H1 (cell line): ENCODE measurements around the gene HIPK2. TPM values are rescaled to one million over a fixed set of nuclear protein-coding genes. Genes with fewer than 3 reads are reported as not detected.

ENCODE experiments used
- CTCF ChIA-PET: fragments of 300-600 bp; sonication (Branson Sonifier 250); formaldehyde crosslinking; loops from one replicate; lab custom pipeline; 2021; ENCODE audit not compliant: partially characterized antibody; lab: Charles Lee
- POLR2A ChIA-PET: fragments of 300-600 bp; sonication (Branson Sonifier 250); formaldehyde crosslinking; loops from one replicate; lab custom pipeline; 2021; ENCODE audit warnings: inconsistent platforms; ENCODE audit not compliant: partially characterized antibody; lab: Charles Lee
- DNase-seq, 2 experiments: peaks; one replicate each; pipeline versions ENCODE4 v3.0.0 to v3.0.0-alpha.2; 2010 to 2022; ENCODE audit warnings: low spot score in 2 of 2, low read depth in 1 of 2, mixed read lengths in 1 of 2
- FAIRE-seq: peaks from 2 replicates; lab custom pipeline; 2011; peaks lifted over from hg19 to GRCh38; lab: Jason Lieb, UNC
- H2AFZ ChIP-seq: 2 replicates; pipeline ENCODE4 v1.8.1; 2012; ENCODE audit warnings: low read length, inconsistent platforms
- H2AK5ac ChIP-seq: 2 replicates; pipeline ENCODE4 v1.6.1; 2013; ENCODE audit warnings: low read depth, low read length
- H2BK120ac ChIP-seq: replicated peaks from 2 replicates; pipeline ENCODE3; 2013; ENCODE audit warnings: low read depth, low read length, inconsistent platforms
- H2BK12ac ChIP-seq: 2 replicates; pipeline ENCODE4 v1.6.1; 2013; ENCODE audit warnings: low read depth, low read length
- H2BK15ac ChIP-seq: 2 replicates; pipeline ENCODE4 v1.6.1; 2013; ENCODE audit warnings: low read length
- H2BK20ac ChIP-seq: 2 replicates; pipeline ENCODE4 v1.6.1; 2013; ENCODE audit warnings: low read length
- H2BK5ac ChIP-seq: 2 replicates; pipeline ENCODE4 v1.6.1; 2013; ENCODE audit warnings: low read depth, low read length
- H3K14ac ChIP-seq: 2 replicates; pipeline ENCODE4 v1.6.1; 2013; ENCODE audit warnings: inconsistent platforms; ENCODE audit not compliant: insufficient read length
- H3K18ac ChIP-seq: 2 replicates; pipeline ENCODE4 v1.6.1; 2013; ENCODE audit warnings: low read length; ENCODE audit errors: extremely low read depth
- H3K23ac ChIP-seq: 2 replicates; pipeline ENCODE4 v1.6.1; 2013; ENCODE audit warnings: inconsistent platforms; ENCODE audit not compliant: insufficient read length
- H3K23me2 ChIP-seq: 2 replicates; pipeline ENCODE4 v1.6.1; 2013; ENCODE audit warnings: low read depth, low read length
- H3K27ac ChIP-seq: 2 replicates; pipeline ENCODE4 v1.6.1; 2011; ENCODE audit warnings: low read depth, low read length, inconsistent platforms
- H3K27me3 ChIP-seq, 4 experiments: replicated peaks in 1 of 4; 1 replicate in 1 of 4; 2 replicates in 3 of 4; pipeline versions ENCODE4 v1.6.1 to v1.8.1; 2011 to 2013; ENCODE audit warnings: low read length in 3 of 4, mild to moderate bottlenecking in 3 of 4, inconsistent platforms in 2 of 4, mixed read lengths in 2 of 4, moderate library complexity in 1 of 4; ENCODE audit not compliant: control insufficient read depth in 3 of 4, insufficient read depth in 3 of 4; ENCODE audit errors: extremely low read depth in 1 of 4
- H3K36me3 ChIP-seq, 4 experiments: 2 replicates each; pipeline versions ENCODE4 v1.6.1 to v1.8.1; 2011 to 2013; ENCODE audit warnings: mild to moderate bottlenecking in 4 of 4, low read length in 3 of 4, moderate library complexity in 2 of 4, control low read depth in 1 of 4, inconsistent platforms in 1 of 4; ENCODE audit not compliant: insufficient read depth in 4 of 4, control insufficient read depth in 2 of 4
- H3K4ac ChIP-seq: replicated peaks from 2 replicates; pipeline ENCODE3; 2013; ENCODE audit warnings: low read length, low read depth, mixed read lengths, inconsistent platforms; ENCODE audit not compliant: insufficient read length
- H3K4me1 ChIP-seq, 4 experiments: replicated peaks in 1 of 4; 1 replicate in 1 of 4; 2 replicates in 3 of 4; pipeline versions ENCODE4 v1.6.1 to v1.8.1; 2011 to 2013; ENCODE audit warnings: low read length in 3 of 4, inconsistent platforms in 2 of 4, mixed read lengths in 1 of 4; ENCODE audit not compliant: insufficient read depth in 4 of 4, control insufficient read depth in 3 of 4
- H3K4me2 ChIP-seq, 2 experiments: 2 replicates each; pipeline versions ENCODE4 v1.6.1 to v1.8.1; 2011 to 2013; ENCODE audit warnings: low read depth in 2 of 2, low read length in 2 of 2, control low read depth in 1 of 2, inconsistent platforms in 1 of 2, mild to moderate bottlenecking in 1 of 2; ENCODE audit not compliant: insufficient read depth in 1 of 2
- H3K4me3 ChIP-seq, 4 experiments: fragments of 200-600, 300-600 bp in 1 of 4; sonication (generic), shearing (Covaris generic), sonication (Bioruptor Twin) in 1 of 4; 2 replicates each; pipeline versions ENCODE4 v1.5.1 to v1.8.1; 2011 to 2016; ENCODE audit warnings: low read length in 4 of 4, low read depth in 3 of 4, control low read depth in 2 of 4, inconsistent platforms in 2 of 4, mild to moderate bottlenecking in 2 of 4, mixed read lengths in 1 of 4, moderate library complexity in 1 of 4; ENCODE audit not compliant: insufficient read depth in 2 of 4; ENCODE audit errors: extremely low read depth in 1 of 4
- H3K56ac ChIP-seq: replicated peaks from 2 replicates; pipeline ENCODE3; 2013; ENCODE audit warnings: low read depth, mild to moderate bottlenecking, mixed read lengths, low read length, inconsistent platforms; ENCODE audit not compliant: insufficient read length
- H3K79me1 ChIP-seq: 2 replicates; pipeline ENCODE4 v1.6.1; 2013; ENCODE audit warnings: low read depth, low read length, control low read depth
- H3K79me2 ChIP-seq, 2 experiments: 2 replicates each; pipeline versions ENCODE4 v1.6.1 to v1.8.1; 2012 to 2013; ENCODE audit warnings: low read length in 2 of 2, mild to moderate bottlenecking in 2 of 2, inconsistent platforms in 1 of 2; ENCODE audit not compliant: insufficient read depth in 2 of 2, control insufficient read depth in 1 of 2
- H3K9ac ChIP-seq, 4 experiments: replicated peaks in 1 of 4; 1 replicate in 1 of 4; 2 replicates in 3 of 4; pipeline versions ENCODE4 v1.6.1 to v1.8.1; 2011 to 2013; ENCODE audit warnings: low read depth in 3 of 4, low read length in 3 of 4, control low read depth in 2 of 4, mild to moderate bottlenecking in 2 of 4, moderate library complexity in 2 of 4, inconsistent platforms in 1 of 4; ENCODE audit errors: extremely low read depth in 1 of 4
- H3K9me3 ChIP-seq, 2 experiments: 2 replicates each; pipeline versions ENCODE4 v1.6.1 to v1.8.1; 2012 to 2013; ENCODE audit warnings: mild to moderate bottlenecking in 2 of 2, moderate library complexity in 2 of 2, control low read depth in 1 of 2, inconsistent platforms in 1 of 2, low read depth in 1 of 2, low read length in 1 of 2, mixed read lengths in 1 of 2; ENCODE audit not compliant: insufficient read depth in 2 of 2
- H4K20me1 ChIP-seq, 2 experiments: replicated peaks in 1 of 2; 2 replicates each; pipeline versions ENCODE3 to v1.8.1; 2011 to 2013; ENCODE audit warnings: inconsistent platforms in 2 of 2, low read length in 2 of 2, mild to moderate bottlenecking in 1 of 2; ENCODE audit not compliant: insufficient read depth in 2 of 2, control insufficient read depth in 1 of 2
- H4K5ac ChIP-seq: 2 replicates; pipeline ENCODE4 v1.6.1; 2013; ENCODE audit warnings: low read length, low read depth, mixed read lengths, inconsistent platforms; ENCODE audit not compliant: insufficient read length
- H4K8ac ChIP-seq: 2 replicates; pipeline ENCODE4 v1.8.0; 2013; ENCODE audit warnings: mild to moderate bottlenecking, moderate library complexity, low read length, inconsistent platforms; ENCODE audit not compliant: insufficient read depth; ENCODE audit errors: extremely low read depth
- H4K91ac ChIP-seq: replicated peaks from 2 replicates; pipeline ENCODE3; 2013; ENCODE audit warnings: low read length, mixed read lengths, inconsistent platforms; ENCODE audit not compliant: insufficient read length
- CTCF ChIP-seq, 3 experiments: IDR thresholded peaks; 1 replicate in 2 of 3; 2 replicates in 1 of 3; pipeline versions ENCODE4 v1.5.1 to v1.6.1; 2011; ENCODE audit warnings: low read length in 3 of 3, mild to moderate bottlenecking in 3 of 3, inconsistent platforms in 2 of 3, low read depth in 1 of 3, moderate library complexity in 1 of 3; ENCODE audit not compliant: insufficient read depth in 1 of 3; ENCODE audit errors: control extremely low read depth in 1 of 3
- TEAD4 ChIP-seq: IDR thresholded peaks from 2 replicates; pipeline ENCODE4 v1.6.1; 2012; ENCODE audit warnings: low read depth, low read length, inconsistent platforms, mixed read lengths
- WGBS, 2 experiments: shearing (Covaris generic) in 1 of 2; methylation state at CpG; one replicate each; pipeline versions ENCODE4 v1.1.6 to v1.1.7; 2013 to 2015; ENCODE audit warnings: low lambda C conversion rate in 2 of 2, mixed read lengths in 2 of 2, inconsistent platforms in 1 of 2, low coverage in 1 of 2, missing lambda C conversion rate in 1 of 2; ENCODE audit not compliant: insufficient replicate concordance in 2 of 2, insufficient coverage in 1 of 2, insufficient read length in 1 of 2; ENCODE audit errors: extremely low coverage in 1 of 2, missing lambda C conversion rate in 1 of 2; 5-methylcytosine and 5-hydroxymethylcytosine counted together
- polyA plus RNA-seq, 7 experiments: library from polyadenylated mRNA; depleted of rRNA in 3 of 7; stranded (reverse) in 5 of 7; unstranded in 2 of 7; fragments of >200 nt in 5 of 7; fragments of 200-250 nt in 2 of 7; gene quantifications; 1 replicate in 5 of 7; 2 replicates in 1 of 7; 4 replicates in 1 of 7; pipeline versions ENCODE4 v1.2.1 to v1.2.3, GENCODE V29; 2011 to 2013; ENCODE audit warnings: missing spikeins in 2 of 7, mixed read lengths in 2 of 7
- total RNA-seq: library from RNA; stranded (reverse); fragmentation: NEBNext Ultra II Directional; extraction: Animal tissue kit (Norgen Biotek cat#: 25700); gene quantifications from 2 replicates; pipeline ENCODE4 v1.2.1, GENCODE V29; 2021

Gene HIPK2
- total and polyA plus RNA-seq, 2 of the 8 experiments (the other 6 are each of a cell fraction or from before 2014, with no cell fraction given) = 8.3 to 24.3 TPM

DNA sequence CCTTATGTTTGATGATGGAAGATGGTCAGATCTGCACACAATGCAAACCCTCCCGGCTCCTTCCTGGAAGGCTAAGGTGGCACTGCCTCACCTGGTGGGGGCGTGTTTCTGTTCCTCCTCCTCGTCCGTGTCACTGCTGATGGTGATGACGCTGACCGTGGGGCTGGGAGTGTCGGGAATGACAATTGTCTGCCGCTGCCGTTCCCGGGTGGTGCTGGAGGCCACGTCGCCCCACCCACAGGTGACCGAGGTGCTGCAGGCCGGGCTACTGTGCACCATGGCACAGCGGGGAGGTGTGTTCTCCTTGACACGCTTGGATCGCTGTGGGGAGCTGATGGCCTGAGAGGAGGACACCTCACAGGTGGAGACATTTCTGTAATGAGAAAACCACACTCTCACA, 181.2 kb downstream of the HIPK2 start:
- Histone ChIP-seq H3K14ac (no peak overlapping the region), H4K8ac (no peak overlapping the region; the same call in 1 of the 2 replicates), H3K9me3 (no peaks in the 10 kb centered on the region), H3K27ac (no peak overlapping the region), H3K4me3 (no peak overlapping the region), H3K27me3 (no peaks in the 10 kb centered on the region), H2BK120ac (no peak overlapping the region), H3K79me2 (no peaks in the 10 kb centered on the region), H2BK12ac (no peak overlapping the region), H3K4me2 (no peak overlapping the region), H3K4ac (no peak overlapping the region), H4K5ac (no peak overlapping the region), H3K79me1 (no peaks in the 10 kb centered on the region), H3K56ac (no peak overlapping the region), H2AFZ (no peak overlapping the region), H2BK20ac (no peak overlapping the region), H2BK5ac (no peak overlapping the region), H3K23ac (no peak overlapping the region), H3K36me3 (peaks cover 0 to 12% (median 0%) of the 10 kb centered on the region in 4 experiments; a peak in 2 of 8 replicates), H2BK15ac (no peak overlapping the region), H3K18ac (no peak overlapping the region), H2AK5ac (no peak overlapping the region), H4K91ac (no peak overlapping the region), H4K20me1 (no peaks in the 10 kb centered on the region), H3K4me1 (no peaks in the 10 kb centered on the region), H3K9ac (no peak overlapping the region), H3K23me2 (no peaks in the 10 kb centered on the region)
- WGBS, 2 experiments = 92% methylated on average over 17 of the region's 17 CpGs; no CpG with 5 or more reads in 1 of the 2 experiments
- DNase-seq (no peak), FAIRE-seq (no peak)
- ChIA-PET POLR2A (no interaction called here), CTCF (interaction anchor here (0.7 to 1.3 kb wide), 4 partner anchors 8 to 98 kb away, joined by 3 to 4 read pairs (median 3); no protein-coding TSS in a partner anchor)
- peak in 2 of 3 experiments; percentile 10 to 25; a peak in 2 of 4 replicates for TF ChIP-seq CTCF (IDR thresholded peaks at IDR 0.05; ENCODE audit: control extremely low read depth in 1 of 3, insufficient read depth in 1 of 3, low read depth in 1 of 3, low read length in 3 of 3)
- TF ChIP-seq TEAD4 = no peak
